Tibial nerve (tissue), 4 donors: ENCODE results near the gene EYA2. TPM values are rescaled to one million over a fixed set of nuclear protein-coding genes. Genes with fewer than 3 reads are reported as not detected.

Experiments used
- DNase-seq, 2 donors: peaks; one replicate each; pipeline ENCODE4 v3.0.0-alpha.2; 2019; ENCODE audit warnings: low spot score in 2 of 2
- H3K27ac ChIP-seq, 4 donors: fragments of 200-600 bp; sonication (generic) in 3 of 4; one replicate each; pipeline ENCODE4 v1.5.1; 2017 to 2019; ENCODE audit warnings: mild to moderate bottlenecking in 1 of 4
- H3K27me3 ChIP-seq, 2 donors: fragments of 200-600 bp; sonication (generic) in 1 of 2; one replicate each; pipeline versions ENCODE4 v1.5.1 to v1.6.0; 2017 to 2019
- H3K36me3 ChIP-seq, 3 donors: fragments of 200-600 bp; sonication (generic); one replicate each; pipeline ENCODE4 v1.5.1; 2018 to 2019
- H3K4me1 ChIP-seq, 4 donors: fragments of 200-600 bp; sonication (generic) in 3 of 4; one replicate each; pipeline ENCODE4 v1.5.1; 2017 to 2019
- H3K4me3 ChIP-seq, 4 donors: fragments of 200-600 bp; sonication (generic) in 3 of 4; one replicate each; pipeline ENCODE4 v1.5.1; 2017 to 2019; ENCODE audit warnings: mild to moderate bottlenecking in 1 of 4, moderate library complexity in 1 of 4
- H3K9me3 ChIP-seq, 4 donors: fragments of 200-600 bp; sonication (generic) in 3 of 4; one replicate each; pipeline ENCODE4 v1.5.1; 2017 to 2019
- CTCF ChIP-seq, 5 experiments: fragments of 200-600 bp in 3 of 5; fragments of 450-650 bp in 2 of 5; sonication (generic) in 3 of 5; IDR thresholded peaks; one replicate each; pipeline ENCODE4 v1.5.1; 2016 to 2019; ENCODE audit warnings: antibody characterized with exemption in 5 of 5, mild to moderate bottlenecking in 3 of 5, moderate library complexity in 2 of 5
- EP300 ChIP-seq, 2 donors: sonication (generic); formaldehyde crosslinking; IDR thresholded peaks; one replicate each; pipeline ENCODE4 v1.6.1; 2017; ENCODE audit warnings: antibody characterized with exemption in 2 of 2, mild to moderate bottlenecking in 1 of 2
- POLR2A ChIP-seq, 2 donors: fragments of 450-650 bp; IDR thresholded peaks; one replicate each; pipeline ENCODE4 v1.6.1; 2017; ENCODE audit warnings: antibody characterized with exemption in 2 of 2, mild to moderate bottlenecking in 2 of 2, moderate library complexity in 2 of 2
- WGBS, 2 donors: methylation state at CpG; one replicate each; pipeline ENCODE4 v1.1.5; 2018; 5-methylcytosine and 5-hydroxymethylcytosine counted together
- total RNA-seq, 4 donors: library from RNA; depleted of rRNA; stranded (reverse); fragments of >200 nt; gene quantifications; one replicate each; pipeline ENCODE4 v1.1.0, GENCODE V29; 2016

The EYA2 gene
- total RNA-seq, 4 donors from 2014 or later: 13.8 to 25.5 (median 20.2) TPM

GRCh38 chr20:46905364-46906125 lies 10.9 kb downstream of the EYA2 start:
- Histone ChIP-seq H3K36me3 (no peaks in the 10 kb centered on the region), H3K4me3 (no peak overlapping the region), H3K27ac (peak overlapping the region in 3 of 4 donors; percentile 14 to 82 (median 79)), H3K4me1 (peaks cover 0 to 43% (median 14%) of the 10 kb centered on the region in 4 donors), H3K9me3 (no peaks in the 10 kb centered on the region), H3K27me3 (no peaks in the 10 kb centered on the region)
- peak in 1 of 2 donors; percentile 87 for TF ChIP-seq EP300 (IDR thresholded peaks at IDR 0.05)
- TF ChIP-seq POLR2A (IDR thresholded peaks at IDR 0.05): no peak
- TF ChIP-seq CTCF (IDR thresholded peaks at IDR 0.05): no peak
- WGBS, 2 donors: 47 to 52% methylated on average over 5 of the region's 5 CpGs
- peak in 1 of 2 donors; percentile 54 for DNase-seq

- H3K9me3 ChIP-seq: peaks cover 0 to 7% (median 0%) of the 10 kb centered on the region in 4 donors
- WGBS, 2 donors: 73 to 77% methylated on average over 5 of the region's 5 CpGs
These were observed 18.8 kb downstream of the EYA2 start for GRCh38 chr20:46913329-46914044.

GRCh38 chr20:46914789-46915379 lies 20.2 kb downstream of the EYA2 start:
- Histone ChIP-seq H3K36me3 (no peaks in the 10 kb centered on the region), H3K9me3 (peaks cover 0 to 16% (median 0%) of the 10 kb centered on the region in 4 donors), H3K4me1 (peaks cover 0 to 23% (median 7%) of the 10 kb centered on the region in 4 donors), H3K27ac (peak overlapping the region in 3 of 4 donors; percentile 54 to 85 (median 82)), H3K27me3 (no peaks in the 10 kb centered on the region), H3K4me3 (peak overlapping the region in 1 of 4 donors; percentile 12)
- 47 to 53% methylated on average over 15 of the region's 15 CpGs for WGBS, 2 donors
- TF ChIP-seq POLR2A (IDR thresholded peaks at IDR 0.05) (no peak), CTCF (IDR thresholded peaks at IDR 0.05) (no peak), EP300 (IDR thresholded peaks at IDR 0.05) (peak in 1 of 2 donors; percentile 86)
- peak; percentile 72 to 73 for DNase-seq

More at GRCh38 chr20:46913329-46914044, 18.8 kb downstream of the EYA2 start:
- peaks cover 0 to 23% (median 7%) of the 10 kb centered on the region in 4 donors for H3K4me1 ChIP-seq
- H3K4me3 ChIP-seq: no peak overlapping the region
- no peaks in the 10 kb centered on the region for H3K36me3 ChIP-seq
- H3K27me3 ChIP-seq: no peaks in the 10 kb centered on the region
- no peak for DNase-seq
- peak overlapping the region in 2 of 4 donors; percentile 57 to 82 for H3K27ac ChIP-seq
- TF ChIP-seq EP300 (IDR thresholded peaks at IDR 0.05) (no peak), POLR2A (IDR thresholded peaks at IDR 0.05) (no peak), CTCF (IDR thresholded peaks at IDR 0.05) (no peak)

GRCh38 chr20:46915575-46916257 lies 21.1 kb downstream of the EYA2 start:
- DNase-seq: no peak
- H3K27me3 ChIP-seq: no peaks in the 10 kb centered on the region
- peaks cover 0 to 23% (median 7%) of the 10 kb centered on the region in 4 donors for H3K4me1 ChIP-seq
- TF ChIP-seq POLR2A (IDR thresholded peaks at IDR 0.05) (no peak), CTCF (IDR thresholded peaks at IDR 0.05) (no peak), EP300 (IDR thresholded peaks at IDR 0.05) (no peak)
- no peak overlapping the region for H3K4me3 ChIP-seq
- no peaks in the 10 kb centered on the region for H3K36me3 ChIP-seq
- H3K9me3 ChIP-seq: peaks cover 0 to 16% (median 0%) of the 10 kb centered on the region in 4 donors
- peak overlapping the region in 3 of 4 donors; percentile 54 to 85 (median 82) for H3K27ac ChIP-seq
- WGBS, 2 donors: 49 to 54% methylated on average over 8 of the region's 8 CpGs
